ENCODE measurements around the gene CUX1.
A peak's percentile ranks its signal among the peaks of the same experiment; 100 is the strongest.
"Not testable (repeated sequence)": the region's sequence is repeated elsewhere in the genome, so short reads cannot be mapped to it uniquely, and the experiment has no call there.

CUX1 gene

GRCh38 chr7:102115931-102116330 is 298.5 kb downstream of the CUX1 start:
- no peak overlapping the region for H3K4me3 Mint-ChIP-seq
- no peak overlapping the region for H3K27ac Mint-ChIP-seq
- H3K36me3 Mint-ChIP-seq: peaks cover 42 to 57% of the 10 kb centered on the region in 2 donors
- ATAC-seq (replicated peaks) (no peak), DNase-seq (no peak)
- peaks cover 0 to 2% of the 10 kb centered on the region in 2 donors for H3K4me1 Mint-ChIP-seq
- H3K9me3 Mint-ChIP-seq: no peaks in the 10 kb centered on the region
- H3K27me3 Mint-ChIP-seq: no peaks in the 10 kb centered on the region

DNA sequence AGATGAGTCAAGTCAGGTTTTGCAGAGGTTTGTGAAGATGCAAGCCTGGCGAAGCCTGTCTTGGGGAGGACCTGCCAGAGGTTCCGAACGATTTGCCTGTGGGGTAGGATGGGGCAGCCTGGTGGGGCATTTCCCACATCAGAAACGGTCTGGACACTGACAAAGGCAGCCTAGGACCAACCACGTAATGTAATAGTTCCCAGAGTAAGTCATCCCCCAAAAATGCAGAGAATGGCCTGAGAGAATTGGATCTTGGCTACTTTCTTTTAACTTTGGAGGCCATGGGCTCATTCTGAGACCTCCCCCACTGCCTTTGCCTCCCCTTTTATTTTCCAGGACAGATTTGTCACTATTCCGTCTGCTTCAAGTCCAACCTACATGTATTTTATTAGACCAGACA is 300.3 kb downstream of the CUX1 start:
- Mint-ChIP-seq H3K36me3 (peaks cover 32 to 49% of the 10 kb centered on the region in 2 donors), H3K4me1 (peaks cover 12 to 13% of the 10 kb centered on the region in 2 donors), H3K9me3 (no peaks in the 10 kb centered on the region), H3K4me3 (no peak overlapping the region), H3K27me3 (no peaks in the 10 kb centered on the region), H3K27ac (no peak overlapping the region)
- ATAC-seq (replicated peaks) (no peak), DNase-seq (no peak)

DNA sequence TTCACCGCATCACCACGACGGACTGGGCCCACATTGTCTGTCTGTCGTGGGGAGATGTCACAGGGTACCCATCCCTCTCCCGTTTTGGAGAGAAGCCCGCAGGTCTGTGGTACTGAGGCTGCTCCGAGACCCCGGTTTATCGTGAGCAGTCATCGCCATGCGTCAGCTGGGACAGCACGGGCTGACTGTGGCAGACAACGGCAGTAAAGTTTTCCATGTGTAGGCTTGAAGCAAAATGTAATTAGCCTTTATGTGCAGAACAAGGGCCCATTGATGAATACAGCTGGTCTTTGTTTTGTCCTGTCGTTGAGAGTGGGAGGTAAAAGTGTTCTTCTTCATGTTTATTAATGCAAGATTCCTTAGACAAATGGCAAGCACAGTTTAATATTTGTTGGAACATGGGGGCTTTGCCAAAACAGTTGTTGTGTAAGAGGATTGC is 301.8 kb downstream of the CUX1 start:
- no peak overlapping the region for H3K4me3 Mint-ChIP-seq
- no peak for DNase-seq
- H3K27ac Mint-ChIP-seq: no peak overlapping the region
- peaks cover 30 to 43% of the 10 kb centered on the region in 2 donors for H3K36me3 Mint-ChIP-seq
- no peaks in the 10 kb centered on the region for H3K9me3 Mint-ChIP-seq
- ATAC-seq (replicated peaks): no peak
- H3K27me3 Mint-ChIP-seq: no peaks in the 10 kb centered on the region
- H3K4me1 Mint-ChIP-seq: peaks cover 12 to 16% of the 10 kb centered on the region in 2 donors

- H3K36me3 Mint-ChIP-seq: peaks cover 29 to 40% of the 10 kb centered on the region in 2 donors
- no peak overlapping the region for H3K27ac Mint-ChIP-seq
- H3K4me1 Mint-ChIP-seq: peaks cover 12 to 16% of the 10 kb centered on the region in 2 donors
- no peak for ATAC-seq (replicated peaks)
- DNase-seq: no peak
- H3K27me3 Mint-ChIP-seq: no peaks in the 10 kb centered on the region
- H3K4me3 Mint-ChIP-seq: no peak overlapping the region
- no peaks in the 10 kb centered on the region for H3K9me3 Mint-ChIP-seq
These were observed 302.5 kb downstream of the CUX1 start for GRCh38 chr7:102119925-102120324.

- ATAC-seq (replicated peaks) (no peak), DNase-seq (no peak)
- peaks cover 14 to 16% of the 10 kb centered on the region in 2 donors for H3K4me1 Mint-ChIP-seq
- no peak overlapping the region for H3K27ac Mint-ChIP-seq
- peaks cover 22 to 33% of the 10 kb centered on the region in 2 donors for H3K36me3 Mint-ChIP-seq
- H3K9me3 Mint-ChIP-seq: no peaks in the 10 kb centered on the region
- no peaks in the 10 kb centered on the region for H3K27me3 Mint-ChIP-seq
- H3K4me3 Mint-ChIP-seq: no peak overlapping the region
These were observed 303.3 kb downstream of the CUX1 start for GRCh38 chr7:102120666-102121195.

GRCh38 chr7:102122026-102122425 is 304.6 kb downstream of the CUX1 start:
- Mint-ChIP-seq H3K36me3 (peaks cover 14 to 24% of the 10 kb centered on the region in 2 donors), H3K4me1 (peaks cover 14 to 16% of the 10 kb centered on the region in 2 donors), H3K9me3 (no peaks in the 10 kb centered on the region), H3K27me3 (no peaks in the 10 kb centered on the region), H3K4me3 (no peak overlapping the region), H3K27ac (peak overlapping the region; percentile 49)
- DNase-seq (no peak), ATAC-seq (replicated peaks) (peak; percentile 75)

- DNase-seq: peak; percentile 6
- Mint-ChIP-seq H3K27ac (no peak overlapping the region), H3K4me3 (no peak overlapping the region), H3K27me3 (no peaks in the 10 kb centered on the region), H3K4me1 (peaks cover 12 to 16% of the 10 kb centered on the region in 2 donors), H3K36me3 (peaks cover 16 to 22% of the 10 kb centered on the region in 2 donors), H3K9me3 (no peaks in the 10 kb centered on the region)
- peak in 1 of 2 donors; percentile 72 for ATAC-seq (replicated peaks)
These were observed 307.7 kb downstream of the CUX1 start for GRCh38 chr7:102125127-102125596.

DNA sequence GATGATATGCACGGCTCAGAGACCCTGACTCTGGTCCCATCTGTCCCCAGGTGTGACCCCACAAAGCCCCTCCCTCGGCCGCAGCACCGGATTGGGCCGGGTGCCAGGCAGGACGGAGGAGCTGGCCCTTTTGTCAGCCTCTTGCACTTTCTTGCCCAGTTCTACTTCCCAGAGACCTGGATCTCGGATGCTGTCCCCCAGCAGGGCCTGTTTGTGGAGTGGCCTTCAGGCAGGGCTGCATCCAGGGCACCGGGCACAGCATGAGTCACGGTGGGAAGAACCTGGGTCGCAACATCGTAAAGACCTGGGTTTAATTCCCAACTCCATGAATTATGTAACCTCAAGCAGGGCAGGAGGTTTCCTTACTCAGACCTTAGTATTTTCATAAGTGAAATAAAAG is 310.9 kb downstream of the CUX1 start:
- Mint-ChIP-seq H3K9me3 (no peaks in the 10 kb centered on the region), H3K4me1 (peaks cover 10 to 11% of the 10 kb centered on the region in 2 donors), H3K27me3 (no peaks in the 10 kb centered on the region), H3K36me3 (peaks cover 16 to 31% of the 10 kb centered on the region in 2 donors), H3K27ac (no peak overlapping the region), H3K4me3 (no peak overlapping the region)
- no peak for ATAC-seq (replicated peaks)
- DNase-seq: no peak

GRCh38 chr7:102129636-102130370 is 312.4 kb downstream of the CUX1 start:
- ATAC-seq (replicated peaks) (no peak), DNase-seq (no peak)
- Mint-ChIP-seq H3K9me3 (no peaks in the 10 kb centered on the region), H3K27me3 (no peaks in the 10 kb centered on the region), H3K27ac (peak overlapping the region; percentile 37), H3K4me1 (peaks cover 10 to 11% of the 10 kb centered on the region in 2 donors), H3K36me3 (peaks cover 9 to 25% of the 10 kb centered on the region in 2 donors), H3K4me3 (no peak overlapping the region)

GRCh38 chr7:102132209-102132752 is 314.9 kb downstream of the CUX1 start:
- peak overlapping the region in 1 of 2 donors; percentile 38 for H3K4me3 Mint-ChIP-seq
- H3K27me3 Mint-ChIP-seq: no peaks in the 10 kb centered on the region
- no peak for DNase-seq
- no peaks in the 10 kb centered on the region for H3K9me3 Mint-ChIP-seq
- peaks cover 16 to 32% of the 10 kb centered on the region in 2 donors for H3K36me3 Mint-ChIP-seq
- H3K4me1 Mint-ChIP-seq: peaks cover 9 to 10% of the 10 kb centered on the region in 2 donors
- peak; percentile 54 to 65 for ATAC-seq (replicated peaks)
- H3K27ac Mint-ChIP-seq: no peak overlapping the region

DNA sequence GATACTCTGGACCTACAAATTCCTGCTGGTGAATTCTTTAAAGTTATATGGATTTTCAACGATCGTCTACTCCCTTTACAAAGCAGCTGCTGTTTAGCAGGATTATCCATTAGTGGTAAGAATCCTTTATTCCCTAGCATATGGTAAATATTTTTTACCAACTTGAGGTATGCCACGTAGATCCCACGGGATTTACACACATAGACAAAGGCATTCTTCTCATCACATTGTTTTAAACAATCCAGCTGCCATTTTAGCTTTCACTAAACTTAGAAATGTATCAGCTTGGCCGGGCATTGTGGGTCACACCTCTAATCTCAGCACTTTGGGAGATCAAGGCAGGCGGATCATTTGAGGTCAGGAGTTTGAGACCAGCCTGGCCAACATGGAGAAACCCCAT is 321.2 kb downstream of the CUX1 start:
- Mint-ChIP-seq H3K27ac (no peak overlapping the region), H3K36me3 (peaks cover 16 to 24% of the 10 kb centered on the region in 2 donors), H3K9me3 (no peaks in the 10 kb centered on the region), H3K4me3 (no peak overlapping the region), H3K27me3 (no peaks in the 10 kb centered on the region), H3K4me1 (peaks cover 16 to 17% of the 10 kb centered on the region in 2 donors)
- DNase-seq: no peak
- ATAC-seq (replicated peaks): no peak

- H3K27me3 Mint-ChIP-seq: no peaks in the 10 kb centered on the region
- DNase-seq (peak; percentile 62), ATAC-seq (replicated peaks) (peak; percentile 93 to 95)
- peaks cover 19 to 31% of the 10 kb centered on the region in 2 donors for H3K36me3 Mint-ChIP-seq
- H3K4me1 Mint-ChIP-seq: peaks cover 16 to 28% of the 10 kb centered on the region in 2 donors
- no peaks in the 10 kb centered on the region for H3K9me3 Mint-ChIP-seq
- H3K27ac Mint-ChIP-seq: peak overlapping the region; percentile 75
- H3K4me3 Mint-ChIP-seq: peak overlapping the region; percentile 53 to 68
These were observed 323.5 kb downstream of the CUX1 start for GRCh38 chr7:102140952-102141370.

- H3K36me3 Mint-ChIP-seq: peaks cover 19 to 30% of the 10 kb centered on the region in 2 donors
- DNase-seq; H3K27me3 Mint-ChIP-seq; H3K9me3 Mint-ChIP-seq; H3K27ac Mint-ChIP-seq; H3K4me3 Mint-ChIP-seq; ATAC-seq (replicated peaks): not testable (repeated sequence)
- H3K4me1 Mint-ChIP-seq: peaks cover 20 to 36% of the 10 kb centered on the region in 2 donors
These were observed 325.0 kb downstream of the CUX1 start for GRCh38 chr7:102142433-102142832.

- DNase-seq (no peak), ATAC-seq (replicated peaks) (no peak)
- H3K27me3 Mint-ChIP-seq: no peaks in the 10 kb centered on the region
- H3K9me3 Mint-ChIP-seq: no peaks in the 10 kb centered on the region
- no peak overlapping the region for H3K27ac Mint-ChIP-seq
- H3K4me3 Mint-ChIP-seq: no peak overlapping the region
- H3K36me3 Mint-ChIP-seq: peaks cover 22 to 37% of the 10 kb centered on the region in 2 donors
- peaks cover 18 to 36% of the 10 kb centered on the region in 2 donors for H3K4me1 Mint-ChIP-seq
These were observed 328.7 kb downstream of the CUX1 start for GRCh38 chr7:102146122-102146521.

All from stimulated activated naive B cell treated with anti-CD40 and anti-IgM and Interleukin-4, amounts not matched to agents 10 μg/mL and 1 μg/mL and 100 μg/mL, for 72 hours (primary cell).